Measurements from ENCODE around the gene HELT. TPM values are rescaled to one million over a fixed set of nuclear protein-coding genes. Genes with fewer than 3 reads are reported as not detected.

The HELT gene
- total and polyA plus RNA-seq, 4 donors = not detected

DNA sequence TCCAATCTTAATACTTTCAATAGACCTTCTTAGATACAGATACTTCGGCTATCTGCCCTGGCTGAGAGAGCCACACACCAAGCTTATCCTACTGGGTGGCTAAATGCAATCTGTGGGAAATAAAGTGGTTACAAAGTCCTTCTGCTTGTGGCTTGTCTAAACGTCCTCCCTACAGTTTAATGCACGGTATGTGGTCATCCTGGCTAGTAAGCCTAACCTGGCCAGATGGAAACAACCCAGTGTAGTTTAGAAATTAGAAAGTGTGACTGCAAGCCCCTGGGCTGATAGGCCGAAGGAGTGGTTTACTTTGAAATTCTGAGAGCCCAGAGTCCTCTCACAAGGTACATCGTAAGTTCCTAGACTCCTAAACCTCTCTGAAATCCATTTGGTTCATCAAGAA is 47.9 kb downstream of the HELT start:
- Histone ChIP-seq H3K9me3 (ENCODE audit: control insufficient read depth in 4 of 4, low read length in 3 of 4) (no peaks in the 10 kb centered on the region), H3K27me3 (ENCODE audit: control insufficient read depth in 4 of 4, insufficient read depth in 4 of 4, low read length in 3 of 4) (no peaks in the 10 kb centered on the region), H3K9ac (ENCODE audit: low read depth in 1 of 2, low read length in 2 of 2) (no peak overlapping the region), H3K4me1 (ENCODE audit: control insufficient read depth in 4 of 4, insufficient read depth in 4 of 4, low read length in 3 of 4) (peaks cover 0 to 8% (median 2%) of the 10 kb centered on the region in 4 donors), H3K27ac (ENCODE audit: low read depth in 1 of 2, low read length in 2 of 2) (no peak overlapping the region), H3K4me3 (ENCODE audit: low read depth in 1 of 3, low read length in 3 of 3) (no peak overlapping the region), H3K36me3 (ENCODE audit: control insufficient read depth in 4 of 4, insufficient read depth in 3 of 4, low read depth in 1 of 4, low read length in 3 of 4) (no peaks in the 10 kb centered on the region)
- TF ChIP-seq GABPA (IDR thresholded peaks at IDR 0.05 in 1 of 2, conservative IDR thresholded peaks at IDR 0.05 in 1 of 2) = no peak
- no peak for TF ChIP-seq FOXA1 (IDR thresholded peaks at IDR 0.05)
- DNase-seq (ENCODE audit: low spot score) = no peak
- WGBS = 79% methylated on average over 5 of the region's 5 CpGs

DNA sequence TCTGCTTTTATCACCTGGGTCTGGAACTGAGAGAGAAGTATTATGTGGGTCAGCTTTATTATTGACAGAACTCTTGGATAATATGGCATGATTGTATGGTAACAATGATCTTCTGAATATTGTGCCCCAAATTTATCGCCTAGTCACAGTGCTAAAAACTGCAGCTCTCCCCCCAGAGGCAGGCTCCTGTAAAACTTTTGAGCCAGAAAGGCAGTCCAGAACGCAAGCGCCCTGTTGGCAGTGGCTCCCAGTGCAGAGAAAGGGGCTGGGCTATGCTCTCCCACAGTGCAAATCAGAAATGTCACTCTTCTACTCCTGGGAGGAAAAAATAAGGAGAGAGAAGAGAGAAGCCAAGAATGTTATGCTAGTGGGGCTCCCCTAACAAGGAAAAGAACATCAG is 50.5 kb downstream of the HELT start:
- Histone ChIP-seq H3K36me3 (ENCODE audit: control insufficient read depth in 4 of 4, insufficient read depth in 3 of 4, low read depth in 1 of 4, low read length in 3 of 4) (no peaks in the 10 kb centered on the region), H3K4me1 (ENCODE audit: control insufficient read depth in 4 of 4, insufficient read depth in 4 of 4, low read length in 3 of 4) (peaks cover 0 to 8% (median 2%) of the 10 kb centered on the region in 4 donors), H3K27me3 (ENCODE audit: control insufficient read depth in 4 of 4, insufficient read depth in 4 of 4, low read length in 3 of 4) (no peaks in the 10 kb centered on the region), H3K9ac (ENCODE audit: low read depth in 1 of 2, low read length in 2 of 2) (no peak overlapping the region), H3K4me3 (ENCODE audit: low read depth in 1 of 3, low read length in 3 of 3) (no peak overlapping the region), H3K9me3 (ENCODE audit: control insufficient read depth in 4 of 4, low read length in 3 of 4) (no peaks in the 10 kb centered on the region), H3K27ac (ENCODE audit: low read depth in 1 of 2, low read length in 2 of 2) (no peak overlapping the region)
- TF ChIP-seq, protein P1, sequence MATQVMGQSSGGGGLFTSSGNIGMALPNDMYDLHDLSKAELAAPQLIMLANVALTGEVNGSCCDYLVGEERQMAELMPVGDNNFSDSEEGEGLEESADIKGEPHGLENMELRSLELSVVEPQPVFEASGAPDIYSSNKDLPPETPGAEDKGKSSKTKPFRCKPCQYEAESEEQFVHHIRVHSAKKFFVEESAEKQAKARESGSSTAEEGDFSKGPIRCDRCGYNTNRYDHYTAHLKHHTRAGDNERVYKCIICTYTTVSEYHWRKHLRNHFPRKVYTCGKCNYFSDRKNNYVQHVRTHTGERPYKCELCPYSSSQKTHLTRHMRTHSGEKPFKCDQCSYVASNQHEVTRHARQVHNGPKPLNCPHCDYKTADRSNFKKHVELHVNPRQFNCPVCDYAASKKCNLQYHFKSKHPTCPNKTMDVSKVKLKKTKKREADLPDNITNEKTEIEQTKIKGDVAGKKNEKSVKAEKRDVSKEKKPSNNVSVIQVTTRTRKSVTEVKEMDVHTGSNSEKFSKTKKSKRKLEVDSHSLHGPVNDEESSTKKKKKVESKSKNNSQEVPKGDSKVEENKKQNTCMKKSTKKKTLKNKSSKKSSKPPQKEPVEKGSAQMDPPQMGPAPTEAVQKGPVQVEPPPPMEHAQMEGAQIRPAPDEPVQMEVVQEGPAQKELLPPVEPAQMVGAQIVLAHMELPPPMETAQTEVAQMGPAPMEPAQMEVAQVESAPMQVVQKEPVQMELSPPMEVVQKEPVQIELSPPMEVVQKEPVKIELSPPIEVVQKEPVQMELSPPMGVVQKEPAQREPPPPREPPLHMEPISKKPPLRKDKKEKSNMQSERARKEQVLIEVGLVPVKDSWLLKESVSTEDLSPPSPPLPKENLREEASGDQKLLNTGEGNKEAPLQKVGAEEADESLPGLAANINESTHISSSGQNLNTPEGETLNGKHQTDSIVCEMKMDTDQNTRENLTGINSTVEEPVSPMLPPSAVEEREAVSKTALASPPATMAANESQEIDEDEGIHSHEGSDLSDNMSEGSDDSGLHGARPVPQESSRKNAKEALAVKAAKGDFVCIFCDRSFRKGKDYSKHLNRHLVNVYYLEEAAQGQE (IDR thresholded peaks at IDR 0.05) = no peak
- TF ChIP-seq YY1 (IDR thresholded peaks at IDR 0.05) (no peak), RAD21 (IDR thresholded peaks at IDR 0.05) (no peak), NR2F2 (IDR thresholded peaks at IDR 0.05) (no peak), JUND (IDR thresholded peaks at IDR 0.05) (no peak), SP1 (IDR thresholded peaks at IDR 0.05) (no peak)
- TF ChIP-seq, protein P2, sequence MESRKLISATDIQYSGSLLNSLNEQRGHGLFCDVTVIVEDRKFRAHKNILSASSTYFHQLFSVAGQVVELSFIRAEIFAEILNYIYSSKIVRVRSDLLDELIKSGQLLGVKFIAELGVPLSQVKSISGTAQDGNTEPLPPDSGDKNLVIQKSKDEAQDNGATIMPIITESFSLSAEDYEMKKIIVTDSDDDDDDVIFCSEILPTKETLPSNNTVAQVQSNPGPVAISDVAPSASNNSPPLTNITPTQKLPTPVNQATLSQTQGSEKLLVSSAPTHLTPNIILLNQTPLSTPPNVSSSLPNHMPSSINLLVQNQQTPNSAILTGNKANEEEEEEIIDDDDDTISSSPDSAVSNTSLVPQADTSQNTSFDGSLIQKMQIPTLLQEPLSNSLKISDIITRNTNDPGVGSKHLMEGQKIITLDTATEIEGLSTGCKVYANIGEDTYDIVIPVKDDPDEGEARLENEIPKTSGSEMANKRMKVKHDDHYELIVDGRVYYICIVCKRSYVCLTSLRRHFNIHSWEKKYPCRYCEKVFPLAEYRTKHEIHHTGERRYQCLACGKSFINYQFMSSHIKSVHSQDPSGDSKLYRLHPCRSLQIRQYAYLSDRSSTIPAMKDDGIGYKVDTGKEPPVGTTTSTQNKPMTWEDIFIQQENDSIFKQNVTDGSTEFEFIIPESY (IDR thresholded peaks at IDR 0.05) = no peak
- no peak for DNase-seq (ENCODE audit: low spot score)
- WGBS = 81% methylated on average over 3 of the region's 3 CpGs

Other genes with a start within 250 kb of the HELT start
- 1,000 to 10,000 TPM in 1 of 2 donors, 100 to 1,000 TPM in 1; 210 to 2,226 TPM for gene ACSL1, start 192.5 kb upstream of the HELT start, total RNA-seq
- 1,000 to 10,000 TPM in 1 of 2 donors, 100 to 1,000 TPM in 1; 704 to 1,052 TPM for gene ACSL1, start 192.5 kb upstream of the HELT start, polyA plus RNA-seq
- 10 to 100 TPM in 1 of 2 donors, 1 to 10 TPM in 1; 4.4 to 30.0 TPM for gene SLC25A4, start 124.8 kb downstream of the HELT start, total RNA-seq
- gene SLC25A4, start 124.8 kb downstream of the HELT start, polyA plus RNA-seq = 10 to 100 TPM; 23.6 to 64.2 TPM
- 10 to 100 TPM; 13.7 to 23.7 TPM for gene CFAP97, start 185.5 kb downstream of the HELT start, total RNA-seq
- 10 to 100 TPM in 1 of 2 donors, 1 to 10 TPM in 1; 7.5 to 30.9 TPM for gene CFAP97, start 185.5 kb downstream of the HELT start, polyA plus RNA-seq
- gene SNX25, start 191.1 kb downstream of the HELT start, total RNA-seq = 10 to 100 TPM in 1 of 2 donors, 1 to 10 TPM in 1; 5.9 to 13.9 TPM
- gene SNX25, start 191.1 kb downstream of the HELT start, polyA plus RNA-seq = 1 to 10 TPM; 2.8 to 4.2 TPM